Testis (tissue), 3 donors: ENCODE measurements around the gene SEC14L5. TPM values are rescaled to one million over a fixed set of nuclear protein-coding genes. Genes with fewer than 3 reads are reported as not detected.

Source experiments
- DNase-seq: peaks from one replicate; pipeline ENCODE4 v3.0.0-alpha.2; 2019
- H3K27ac ChIP-seq, 2 donors: fragments of 200-600 bp; sonication (generic); one replicate each; pipeline ENCODE4 v1.5.1; 2019
- H3K27me3 ChIP-seq: fragments of 200-600 bp; sonication (generic); one replicate; pipeline ENCODE4 v1.5.1; 2019
- H3K36me3 ChIP-seq: fragments of 200-600 bp; sonication (generic); one replicate; pipeline ENCODE4 v1.5.1; 2017; ENCODE audit warnings: low read depth; ENCODE audit errors: missing control alignments
- H3K4me1 ChIP-seq: fragments of 200-600 bp; sonication (generic); one replicate; pipeline ENCODE4 v1.5.1; 2019
- H3K4me3 ChIP-seq, 2 donors: fragments of 200-600 bp; sonication (generic); one replicate each; pipeline ENCODE4 v1.5.1; 2017 to 2019
- H3K9me3 ChIP-seq: fragments of 200-600 bp; sonication (generic); one replicate; pipeline ENCODE4 v1.5.1; 2017
- POLR2A ChIP-seq: fragments of 450-650 bp; IDR thresholded peaks from one replicate; pipeline ENCODE4 v1.6.1; 2017; ENCODE audit warnings: antibody characterized with exemption, mild to moderate bottlenecking, moderate library complexity
- WGBS, 2 donors: methylation state at CpG; one replicate each; pipeline ENCODE4 v1.1.5; 2018; 5-methylcytosine and 5-hydroxymethylcytosine counted together
- intact Hi-C: fragments of 100-400 bp; cut with DNase I; formaldehyde crosslinking; loops from one replicate; pipeline ENCODE4 v1.15.1; 2023; ENCODE audit warnings: low total_unique reads
- polyA plus RNA-seq: library from polyadenylated mRNA; stranded (reverse); fragments of 350-450 nt; fragmentation: Illumina TruSeq; extraction: RNeasy Lipid Tissue Mini Kit (QIAGEN cat#74804); gene quantifications from one replicate; pipeline ENCODE4 v1.2.3, GENCODE V29; 2014; ENCODE audit warnings: low read depth, low replicate concordance; ENCODE audit not compliant: insufficient read depth
- total RNA-seq, 2 donors: library from RNA; depleted of rRNA; stranded (reverse); fragments of >200 nt; gene quantifications; one replicate each; pipeline ENCODE4 v1.2.3, GENCODE V29; 2016
- TF ChIP-seq, protein P1 (sequence below), 3 experiments: fragments of 450-650 bp in 2 of 3; fragments of 200-600 bp in 1 of 3; sonication (generic) in 1 of 3; IDR thresholded peaks; one replicate each; pipeline ENCODE4 v1.5.1; 2016 to 2019; ENCODE audit warnings: antibody characterized with exemption in 3 of 3, mild to moderate bottlenecking in 2 of 3, moderate library complexity in 1 of 3

Gene SEC14L5
- total and polyA plus RNA-seq, 3 donors from 2014 or later: 0.73 to 2.9 (median 1.2) TPM

DNA sequence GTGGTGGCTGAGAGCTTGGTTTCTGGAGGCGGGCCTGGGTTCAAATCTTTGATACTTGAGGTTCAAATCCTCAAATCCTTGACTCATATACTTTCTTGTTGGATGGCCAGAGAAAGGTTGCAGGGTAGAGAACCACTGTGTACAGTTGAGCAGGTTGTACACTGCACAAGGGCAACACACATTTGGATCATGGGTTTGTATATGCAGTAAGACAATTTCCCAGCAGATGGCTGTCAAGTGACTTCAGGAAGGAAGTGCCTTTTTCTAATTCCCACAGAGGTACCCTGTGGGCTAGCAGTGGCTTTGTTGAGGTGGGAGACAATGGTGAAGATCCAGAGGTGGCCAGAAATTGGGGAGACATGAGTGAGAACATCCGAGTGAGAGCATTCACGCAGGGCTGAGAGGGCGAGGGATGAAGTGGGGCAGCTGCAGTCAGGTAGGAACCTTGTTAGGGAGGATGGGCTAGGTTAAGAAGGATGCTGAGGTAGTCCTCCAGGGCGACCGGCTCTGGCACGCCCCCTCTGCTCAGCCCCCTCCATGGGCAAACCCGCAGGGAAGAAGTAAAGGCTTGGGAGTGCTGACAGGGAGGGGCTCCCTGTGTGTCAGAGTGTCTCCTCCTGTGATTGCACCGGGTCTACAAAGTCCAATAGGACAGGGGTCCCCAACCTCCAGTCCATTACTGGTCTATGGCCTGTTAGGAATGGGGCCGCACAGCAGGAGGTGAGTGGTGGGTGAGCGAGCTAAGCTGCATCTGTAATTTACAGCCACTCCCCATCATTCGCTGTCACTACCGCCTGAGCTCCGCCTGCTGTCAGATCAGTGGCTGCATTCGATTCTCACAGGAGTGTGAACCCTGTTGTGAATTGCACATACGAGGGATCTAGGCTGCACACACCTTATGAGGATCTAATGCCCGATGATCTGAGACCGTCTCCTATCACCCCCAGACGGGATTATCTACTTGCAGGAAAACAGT is 104.9 kb downstream of the SEC14L5 start:
- Histone ChIP-seq H3K9me3 (no peaks in the 10 kb centered on the region), H3K27me3 (no peaks in the 10 kb centered on the region), H3K27ac (no peak overlapping the region), H3K36me3 (no peaks in the 10 kb centered on the region), H3K4me3 (no peak overlapping the region), H3K4me1 (no peaks in the 10 kb centered on the region)
- intact Hi-C loops: no loop called here
- no peak for DNase-seq
- no peak for TF ChIP-seq POLR2A
- TF ChIP-seq, protein P1, sequence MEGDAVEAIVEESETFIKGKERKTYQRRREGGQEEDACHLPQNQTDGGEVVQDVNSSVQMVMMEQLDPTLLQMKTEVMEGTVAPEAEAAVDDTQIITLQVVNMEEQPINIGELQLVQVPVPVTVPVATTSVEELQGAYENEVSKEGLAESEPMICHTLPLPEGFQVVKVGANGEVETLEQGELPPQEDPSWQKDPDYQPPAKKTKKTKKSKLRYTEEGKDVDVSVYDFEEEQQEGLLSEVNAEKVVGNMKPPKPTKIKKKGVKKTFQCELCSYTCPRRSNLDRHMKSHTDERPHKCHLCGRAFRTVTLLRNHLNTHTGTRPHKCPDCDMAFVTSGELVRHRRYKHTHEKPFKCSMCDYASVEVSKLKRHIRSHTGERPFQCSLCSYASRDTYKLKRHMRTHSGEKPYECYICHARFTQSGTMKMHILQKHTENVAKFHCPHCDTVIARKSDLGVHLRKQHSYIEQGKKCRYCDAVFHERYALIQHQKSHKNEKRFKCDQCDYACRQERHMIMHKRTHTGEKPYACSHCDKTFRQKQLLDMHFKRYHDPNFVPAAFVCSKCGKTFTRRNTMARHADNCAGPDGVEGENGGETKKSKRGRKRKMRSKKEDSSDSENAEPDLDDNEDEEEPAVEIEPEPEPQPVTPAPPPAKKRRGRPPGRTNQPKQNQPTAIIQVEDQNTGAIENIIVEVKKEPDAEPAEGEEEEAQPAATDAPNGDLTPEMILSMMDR (IDR thresholded peaks at IDR 0.05): no peak
- WGBS, 2 donors: 67 to 74% methylated on average over 18 to 19 of the region's 19 CpGs

DNA sequence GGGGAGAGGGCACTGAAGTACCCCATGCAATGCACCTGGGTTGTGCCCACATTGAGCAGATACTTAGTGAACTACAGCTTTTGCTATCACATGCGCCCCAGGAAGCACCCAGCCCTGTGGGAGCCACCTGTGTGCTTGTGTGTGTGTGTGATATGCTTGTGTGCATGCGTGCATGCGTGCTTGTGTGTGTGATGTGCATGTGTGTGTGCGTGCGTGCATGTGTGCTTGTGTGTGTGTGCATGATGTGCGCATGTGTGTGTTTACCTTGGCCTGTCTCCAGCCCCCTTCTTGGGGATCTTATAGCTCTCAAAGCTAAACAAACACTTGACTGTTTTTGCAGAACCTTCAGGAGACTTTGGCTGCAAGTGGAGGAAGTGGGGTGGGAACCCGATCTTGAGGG is 106.8 kb downstream of the SEC14L5 start:
- no peak overlapping the region for H3K4me3 ChIP-seq
- no peaks in the 10 kb centered on the region for H3K4me1 ChIP-seq
- no peaks in the 10 kb centered on the region for H3K9me3 ChIP-seq
- H3K36me3 ChIP-seq: no peaks in the 10 kb centered on the region
- TF ChIP-seq, protein P1 (IDR thresholded peaks at IDR 0.05): no peak
- no peak for TF ChIP-seq POLR2A
- no peak for DNase-seq
- no peaks in the 10 kb centered on the region for H3K27me3 ChIP-seq
- intact Hi-C loops: no loop called here
- H3K27ac ChIP-seq: no peak overlapping the region
- 65 to 76% methylated on average over 7 of the region's 7 CpGs for WGBS, 2 donors

- Histone ChIP-seq H3K27ac (no peak overlapping the region), H3K9me3 (no peaks in the 10 kb centered on the region), H3K27me3 (no peaks in the 10 kb centered on the region), H3K4me3 (no peak overlapping the region), H3K36me3 (no peaks in the 10 kb centered on the region), H3K4me1 (no peaks in the 10 kb centered on the region)
- DNase-seq: no peak
- TF ChIP-seq POLR2A: no peak
- TF ChIP-seq, protein P1 (IDR thresholded peaks at IDR 0.05): no peak
- WGBS, 2 donors: 72 to 76% methylated on average over 8 of the region's 8 CpGs
- intact Hi-C loops: no loop called here
Observed at GRCh38 chr16:5065326-5065725, 107.2 kb downstream of the SEC14L5 start.

GRCh38 chr16:5065813-5066212 is 107.7 kb downstream of the SEC14L5 start, which contains the start of gene C16orf89:
Gene C16orf89, minus strand, starts transcription at chr16:5065956. Its CDS starts 48 bp downstream, at chr16:5065908.
- 64 to 68% methylated on average over 7 to 10 of the region's 10 CpGs for whole genome bisulfite sequencing, 2 donors
- Histone ChIP-seq H3K4me1 (no peaks in the 10 kb centered on the region), H3K9me3 (no peaks in the 10 kb centered on the region), H3K36me3 (no peaks in the 10 kb centered on the region), H3K27ac (no peak within 1 kb of the TSS), H3K27me3 (no peaks in the 10 kb centered on the region), H3K4me3 (no peak within 1 kb of the TSS)
- no peak for DNase-seq
- TF ChIP-seq POLR2A: no peak
- TF ChIP-seq, protein P1 (IDR thresholded peaks at IDR 0.05): no peak
- intact Hi-C loops: no loop called here
